Nephron (organoid): ENCODE data around the gene BOD1L1.

Experiments used
- H3K27ac Mint-ChIP-seq, 3 experiments: 2 replicates each; pipeline ENCODE4 v1.8.0; 2020; ENCODE audit warnings: mixed read lengths in 3 of 3, mild to moderate bottlenecking in 2 of 3, moderate library complexity in 1 of 3
- H3K27me3 Mint-ChIP-seq: 2 replicates; pipeline ENCODE4 v1.8.0; 2021; ENCODE audit warnings: low read depth, mild to moderate bottlenecking, moderate library complexity, mixed read lengths
- H3K36me3 Mint-ChIP-seq: 2 replicates; pipeline ENCODE4 v1.8.0; 2020; ENCODE audit warnings: low read depth, mixed read lengths
- H3K4me1 Mint-ChIP-seq: 2 replicates; pipeline ENCODE4 v1.8.0; 2020; ENCODE audit warnings: mixed read lengths
- H3K4me3 Mint-ChIP-seq, 3 experiments: 2 replicates each; pipeline ENCODE4 v1.8.0; 2020; ENCODE audit warnings: mild to moderate bottlenecking in 3 of 3, mixed read lengths in 3 of 3, moderate library complexity in 2 of 3
- H3K9me3 Mint-ChIP-seq: 2 replicates; pipeline ENCODE4 v1.8.0; 2020; ENCODE audit warnings: mixed read lengths
- CTCF ChIP-seq, 3 experiments: fragments of 200-600 bp; sonication (generic); IDR thresholded peaks; one replicate each; pipeline ENCODE4 v1.5.0; 2021; ENCODE audit warnings: antibody characterized with exemption in 3 of 3; ENCODE audit not compliant: unreplicated experiment in 3 of 3

BOD1L1 gene

GRCh38 chr4:13584481-13584880 is 43.0 kb downstream of the BOD1L1 start:
- no peak overlapping the region for H3K4me3 Mint-ChIP-seq
- no peaks in the 10 kb centered on the region for H3K27me3 Mint-ChIP-seq
- H3K27ac Mint-ChIP-seq = no peak overlapping the region
- H3K4me1 Mint-ChIP-seq = no peaks in the 10 kb centered on the region
- peaks cover 80% of the 10 kb centered on the region for H3K36me3 Mint-ChIP-seq
- no peak for TF ChIP-seq CTCF (IDR thresholded peaks at IDR 0.05; ENCODE audit: unreplicated experiment in 3 of 3)
- no peaks in the 10 kb centered on the region for H3K9me3 Mint-ChIP-seq

- Mint-ChIP-seq H3K36me3 (peaks cover 70% of the 10 kb centered on the region), H3K27me3 (no peaks in the 10 kb centered on the region), H3K4me3 (no peak overlapping the region), H3K27ac (no peak overlapping the region), H3K4me1 (no peaks in the 10 kb centered on the region), H3K9me3 (no peaks in the 10 kb centered on the region)
- TF ChIP-seq CTCF (IDR thresholded peaks at IDR 0.05; ENCODE audit: unreplicated experiment in 3 of 3) = no peak
Observed at GRCh38 chr4:13580036-13580435, 47.5 kb downstream of the BOD1L1 start.

GRCh38 chr4:13577660-13578059 is 49.9 kb downstream of the BOD1L1 start:
- Mint-ChIP-seq H3K4me1 (no peaks in the 10 kb centered on the region), H3K4me3 (no peak overlapping the region), H3K27ac (no peak overlapping the region)

GRCh38 chr4:13570916-13571315 is 56.6 kb downstream of the BOD1L1 start:
- Mint-ChIP-seq H3K4me3 (no peak overlapping the region), H3K9me3 (no peaks in the 10 kb centered on the region), H3K4me1 (no peaks in the 10 kb centered on the region), H3K27me3 (no peaks in the 10 kb centered on the region), H3K27ac (no peak overlapping the region), H3K36me3 (peaks cover 56% of the 10 kb centered on the region)
- TF ChIP-seq CTCF (IDR thresholded peaks at IDR 0.05; ENCODE audit: unreplicated experiment in 3 of 3) = no peak

More at GRCh38 chr4:13577660-13578059, 49.9 kb downstream of the BOD1L1 start:
- H3K9me3 Mint-ChIP-seq = no peaks in the 10 kb centered on the region
- no peak for TF ChIP-seq CTCF (IDR thresholded peaks at IDR 0.05; ENCODE audit: unreplicated experiment in 3 of 3)
- peaks cover 69% of the 10 kb centered on the region for H3K36me3 Mint-ChIP-seq
- no peaks in the 10 kb centered on the region for H3K27me3 Mint-ChIP-seq

- TF ChIP-seq CTCF (IDR thresholded peaks at IDR 0.05; ENCODE audit: unreplicated experiment in 3 of 3) = no peak
- H3K27me3 Mint-ChIP-seq = no peaks in the 10 kb centered on the region
- peaks cover 35% of the 10 kb centered on the region for H3K36me3 Mint-ChIP-seq
- no peaks in the 10 kb centered on the region for H3K4me1 Mint-ChIP-seq
- H3K9me3 Mint-ChIP-seq = no peaks in the 10 kb centered on the region
- H3K27ac Mint-ChIP-seq = no peak overlapping the region
- H3K4me3 Mint-ChIP-seq = no peak overlapping the region
Observed at GRCh38 chr4:13567125-13567524, 60.4 kb downstream of the BOD1L1 start.

GRCh38 chr4:13562876-13563275 is 64.6 kb downstream of the BOD1L1 start:
- Mint-ChIP-seq H3K9me3 (no peaks in the 10 kb centered on the region), H3K4me3 (no peak overlapping the region), H3K27ac (no peak overlapping the region), H3K36me3 (peaks cover 8% of the 10 kb centered on the region), H3K4me1 (no peaks in the 10 kb centered on the region), H3K27me3 (peaks cover 4% of the 10 kb centered on the region)
- no peak for TF ChIP-seq CTCF (IDR thresholded peaks at IDR 0.05; ENCODE audit: unreplicated experiment in 3 of 3)
